Endodermal cell (in vitro differentiated cells): ENCODE measurements around the gene ATP8B1. TPM values are rescaled to one million over a fixed set of nuclear protein-coding genes. Genes with fewer than 3 reads are reported as not detected.

Experiments used
- DNase-seq: peaks from one replicate; pipeline ENCODE4 v3.0.0-alpha.2; 2017
- H3K27ac ChIP-seq: 2 replicates; pipeline ENCODE4 v1.5.1; 2013; ENCODE audit warnings: mild to moderate bottlenecking, low read depth, low read length, moderate library complexity
- H3K27me3 ChIP-seq: 2 replicates; pipeline ENCODE4 v1.6.1; 2013; ENCODE audit warnings: mild to moderate bottlenecking, low read length, moderate library complexity; ENCODE audit not compliant: insufficient read depth, control insufficient read depth, poor library complexity, severe bottlenecking
- H3K36me3 ChIP-seq: 2 replicates; pipeline ENCODE4 v1.7.0; 2013; ENCODE audit warnings: mild to moderate bottlenecking, low read length, moderate library complexity; ENCODE audit not compliant: control insufficient read depth, insufficient read depth
- H3K4me1 ChIP-seq: one replicate; pipeline ENCODE4 v1.7.0; 2013; ENCODE audit warnings: low read length; ENCODE audit not compliant: control insufficient read depth, insufficient read depth
- H3K4me3 ChIP-seq: 2 replicates; pipeline ENCODE4 v1.5.1; 2013; ENCODE audit warnings: mild to moderate bottlenecking, low read length, moderate library complexity
- H3K9ac ChIP-seq: 2 replicates; pipeline ENCODE4 v1.6.1; 2013; ENCODE audit warnings: mild to moderate bottlenecking, low read length, moderate library complexity; ENCODE audit not compliant: poor library complexity, severe bottlenecking; ENCODE audit errors: extremely low read depth
- H3K9me3 ChIP-seq: 2 replicates; pipeline ENCODE4 v1.6.1; 2013; ENCODE audit warnings: mild to moderate bottlenecking, low read length, moderate library complexity; ENCODE audit not compliant: control insufficient read depth
- H3K27ac Mint-ChIP-seq: 2 replicates; pipeline ENCODE4 v1.8.0; 2020; ENCODE audit warnings: mixed read lengths
- H3K27me3 Mint-ChIP-seq: 2 replicates; pipeline ENCODE4 v1.8.0; 2021; ENCODE audit warnings: mild to moderate bottlenecking, mixed read lengths; ENCODE audit not compliant: insufficient read depth
- H3K36me3 Mint-ChIP-seq: 2 replicates; pipeline ENCODE4 v1.8.0; 2020; ENCODE audit warnings: low read depth, mixed read lengths
- H3K4me1 Mint-ChIP-seq: 2 replicates; pipeline ENCODE4 v1.8.0; 2020; ENCODE audit warnings: mixed read lengths
- H3K4me3 Mint-ChIP-seq: 2 replicates; pipeline ENCODE4 v1.8.0; 2020; ENCODE audit warnings: mild to moderate bottlenecking, moderate library complexity, mixed read lengths
- H3K9me3 Mint-ChIP-seq: 2 replicates; pipeline ENCODE4 v1.8.0; 2020; ENCODE audit warnings: mild to moderate bottlenecking, mixed read lengths
- WGBS, 2 experiments: methylation state at CpG; one replicate each; pipeline versions ENCODE4 v1.1.5 to v1.1.7; 2013; ENCODE audit warnings: missing lambda C conversion rate in 2 of 2, mixed read lengths in 1 of 2; ENCODE audit not compliant: insufficient coverage in 1 of 2, insufficient read length in 1 of 2; 5-methylcytosine and 5-hydroxymethylcytosine counted together
- total RNA-seq, 2 donors: library from RNA; stranded (reverse); fragmentation: NEBNext Ultra II Directional in 1 of 2; extraction: Animal tissue kit (Norgen Biotek cat#: 25700) in 1 of 2; gene quantifications; 2 replicates in 1 of 2; 3 replicates in 1 of 2; pipeline ENCODE4 v1.2.1, GENCODE V29; 2021
- TF ChIP-seq, protein P1 (sequence below): fragments of 200-600 bp; sonication (generic); conservative IDR thresholded peaks from 2 replicates; pipeline ENCODE4 v1.5.0; 2021; ENCODE audit warnings: antibody characterized with exemption, mild to moderate bottlenecking

The ATP8B1 gene
- total RNA-seq, 2 donors from 2014 or later = 1.7 to 13.5 TPM

DNA sequence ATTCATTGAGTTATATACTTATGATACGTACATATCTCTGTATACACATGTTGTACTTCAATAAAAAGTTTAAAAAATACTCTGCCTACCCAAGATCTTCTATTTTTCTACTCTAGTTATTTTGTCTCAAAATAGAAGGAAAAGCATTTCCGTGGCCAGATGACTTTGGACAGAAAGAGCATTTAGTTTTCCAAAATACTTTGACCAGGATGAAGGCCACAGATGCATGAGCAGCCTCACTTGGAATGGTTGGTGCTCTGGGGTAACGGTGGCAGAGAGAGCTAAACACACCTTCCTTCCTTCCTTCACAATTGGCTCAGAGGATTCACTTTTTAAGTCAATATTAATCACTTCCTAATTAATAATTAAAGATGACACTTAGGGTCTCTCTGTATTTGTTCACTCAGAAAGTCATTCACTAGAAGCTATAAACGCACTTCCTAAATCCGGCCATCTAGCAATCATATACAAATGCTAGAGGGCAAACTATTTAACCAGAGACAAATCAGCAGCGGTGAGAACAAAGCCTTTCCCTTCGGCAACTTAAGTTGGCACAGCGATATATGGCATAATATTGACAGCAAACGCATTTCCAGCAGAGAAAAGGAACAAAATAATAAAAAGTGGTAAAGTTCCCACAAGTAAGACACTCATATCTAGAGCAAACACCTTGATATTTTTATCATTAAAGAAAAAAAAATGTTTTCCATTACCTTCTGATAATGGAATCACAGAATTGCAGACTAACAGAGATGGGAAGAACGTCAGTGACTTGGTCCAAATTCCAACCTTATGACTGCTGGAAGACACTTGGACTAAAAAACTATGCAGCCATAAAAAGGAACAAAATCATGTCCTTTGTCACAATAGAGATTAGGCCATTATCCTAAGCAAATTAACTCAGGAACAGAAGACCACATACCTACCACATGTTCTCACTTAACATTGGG, 125.6 kb downstream of the ATP8B1 start:
- no peak overlapping the region for H3K9ac ChIP-seq
- no peak overlapping the region for H3K4me3 Mint-ChIP-seq
- peaks cover 4% of the 10 kb centered on the region for H3K9me3 Mint-ChIP-seq
- WGBS, 2 experiments = 93 to 94% methylated on average over 7 to 9 of the region's 10 CpGs
- no peak overlapping the region for H3K27ac ChIP-seq
- no peaks in the 10 kb centered on the region for H3K4me1 Mint-ChIP-seq
- peaks cover 58% of the 10 kb centered on the region for H3K36me3 Mint-ChIP-seq
- peaks cover 7% of the 10 kb centered on the region for H3K36me3 ChIP-seq
- no peak overlapping the region for H3K27ac Mint-ChIP-seq
- no peaks in the 10 kb centered on the region for H3K27me3 ChIP-seq
- H3K4me3 ChIP-seq = no peak overlapping the region
- no peaks in the 10 kb centered on the region for H3K4me1 ChIP-seq
- DNase-seq = no peak
- no peaks in the 10 kb centered on the region for H3K27me3 Mint-ChIP-seq
- TF ChIP-seq, protein P1, sequence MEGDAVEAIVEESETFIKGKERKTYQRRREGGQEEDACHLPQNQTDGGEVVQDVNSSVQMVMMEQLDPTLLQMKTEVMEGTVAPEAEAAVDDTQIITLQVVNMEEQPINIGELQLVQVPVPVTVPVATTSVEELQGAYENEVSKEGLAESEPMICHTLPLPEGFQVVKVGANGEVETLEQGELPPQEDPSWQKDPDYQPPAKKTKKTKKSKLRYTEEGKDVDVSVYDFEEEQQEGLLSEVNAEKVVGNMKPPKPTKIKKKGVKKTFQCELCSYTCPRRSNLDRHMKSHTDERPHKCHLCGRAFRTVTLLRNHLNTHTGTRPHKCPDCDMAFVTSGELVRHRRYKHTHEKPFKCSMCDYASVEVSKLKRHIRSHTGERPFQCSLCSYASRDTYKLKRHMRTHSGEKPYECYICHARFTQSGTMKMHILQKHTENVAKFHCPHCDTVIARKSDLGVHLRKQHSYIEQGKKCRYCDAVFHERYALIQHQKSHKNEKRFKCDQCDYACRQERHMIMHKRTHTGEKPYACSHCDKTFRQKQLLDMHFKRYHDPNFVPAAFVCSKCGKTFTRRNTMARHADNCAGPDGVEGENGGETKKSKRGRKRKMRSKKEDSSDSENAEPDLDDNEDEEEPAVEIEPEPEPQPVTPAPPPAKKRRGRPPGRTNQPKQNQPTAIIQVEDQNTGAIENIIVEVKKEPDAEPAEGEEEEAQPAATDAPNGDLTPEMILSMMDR = no peak
- H3K9me3 ChIP-seq = peaks cover 5% of the 10 kb centered on the region

- no peak for DNase-seq
- Mint-ChIP-seq H3K4me3 (no peak overlapping the region), H3K4me1 (no peaks in the 10 kb centered on the region), H3K27me3 (no peaks in the 10 kb centered on the region), H3K9me3 (peaks cover 7% of the 10 kb centered on the region), H3K27ac (no peak overlapping the region), H3K36me3 (peaks cover 62% of the 10 kb centered on the region)
- H3K9me3 ChIP-seq = peaks cover 14% of the 10 kb centered on the region
- TF ChIP-seq, protein P1 = no peak
- H3K27ac ChIP-seq = no peak overlapping the region
- H3K9ac ChIP-seq = no peak overlapping the region
- H3K36me3 ChIP-seq = peaks cover 7% of the 10 kb centered on the region
- WGBS, 2 experiments = 91 to 94% methylated on average over 4 of the region's 5 CpGs
- H3K4me3 ChIP-seq = no peak overlapping the region
- no peaks in the 10 kb centered on the region for H3K27me3 ChIP-seq
- H3K4me1 ChIP-seq = no peaks in the 10 kb centered on the region
Measured at GRCh38 chr18:57674891-57675290, 128.2 kb downstream of the ATP8B1 start.

GRCh38 chr18:57670046-57670445, 133.1 kb downstream of the ATP8B1 start:
- Histone ChIP-seq H3K27me3 (no peaks in the 10 kb centered on the region), H3K27ac (no peak overlapping the region), H3K9me3 (peaks cover 14% of the 10 kb centered on the region), H3K4me3 (no peak overlapping the region), H3K9ac (no peak overlapping the region), H3K4me1 (peaks cover 8% of the 10 kb centered on the region), H3K36me3 (peaks cover 7% of the 10 kb centered on the region)
- TF ChIP-seq, protein P1 = no peak
- Mint-ChIP-seq H3K27me3 (no peaks in the 10 kb centered on the region), H3K36me3 (peaks cover 51% of the 10 kb centered on the region), H3K4me1 (peaks cover 16% of the 10 kb centered on the region), H3K27ac (no peak overlapping the region), H3K9me3 (peaks cover 7% of the 10 kb centered on the region), H3K4me3 (no peak overlapping the region)
- 87 to 98% methylated on average over 3 to 5 of the region's 5 CpGs for WGBS, 2 experiments
- no peak for DNase-seq
